DMS114 treated with DMSO at 0.1 percent for 48 hours (cell line): ENCODE data around the gene CHURC1.
A peak's percentile ranks its signal among the peaks of the same experiment; 100 is the strongest.

Experiments
- DNase-seq: peaks from one replicate; lab custom pipeline; 2025; ENCODE audit not compliant: unreplicated experiment; lab: John Stamatoyannopoulos, UW

Gene CHURC1

GRCh38 chr14:64983439-64984310 is 69.4 kb downstream of the CHURC1 start:
- DNase-seq: peak; percentile 44
